Stimulated activated CD4-positive, alpha-beta T cell treated with anti-CD3 and anti-CD28 coated beads, Interleukin-12 subunit alpha, Interleukin-12 subunit beta, amount 100 ng/mL, for 48 hours (primary cell): Measurements from ENCODE around the gene ATP2B2.
A peak's percentile ranks its signal among the peaks of the same experiment; 100 is the strongest.

Experiments
- DNase-seq, 3 donors: peaks; one replicate each; pipeline ENCODE4 v3.0.0-alpha.2; 2020; ENCODE audit warnings: low read depth in 2 of 3, low spot score in 1 of 3

ATP2B2 gene

GRCh38 chr3:10285272-10286132 is 219.9 kb downstream of the ATP2B2 start:
- DNase-seq = no peak

- peak in 1 of 3 donors; percentile 34 for DNase-seq
Observed at GRCh38 chr3:10284496-10284895, 220.9 kb downstream of the ATP2B2 start.

GRCh38 chr3:10283638-10284037 is 221.7 kb downstream of the ATP2B2 start:
- DNase-seq = no peak

- no peak for DNase-seq
Observed at GRCh38 chr3:10281951-10282350, 223.4 kb downstream of the ATP2B2 start.

GRCh38 chr3:10280571-10280970 is 224.8 kb downstream of the ATP2B2 start:
- DNase-seq = no peak

GRCh38 chr3:10280177-10280529 is 225.2 kb downstream of the ATP2B2 start:
- DNase-seq = no peak

GRCh38 chr3:10279384-10280176 is 225.8 kb downstream of the ATP2B2 start:
- no peak for DNase-seq

- DNase-seq = no peak
Observed at GRCh38 chr3:10278501-10278900, 226.9 kb downstream of the ATP2B2 start.

GRCh38 chr3:10277115-10277625 is 228.2 kb downstream of the ATP2B2 start:
- no peak for DNase-seq

- DNase-seq = no peak
Observed at GRCh38 chr3:10274601-10275000, 230.8 kb downstream of the ATP2B2 start.
